HPDE6-E6E7 (cell line): ENCODE measurements around the gene SMCO2.

ENCODE experiments used
- DNase-seq: peaks from one replicate; pipeline ENCODE4 v3.0.0; 2011; ENCODE audit warnings: missing footprints; ENCODE audit errors: extremely low spot score

Gene SMCO2

DNA sequence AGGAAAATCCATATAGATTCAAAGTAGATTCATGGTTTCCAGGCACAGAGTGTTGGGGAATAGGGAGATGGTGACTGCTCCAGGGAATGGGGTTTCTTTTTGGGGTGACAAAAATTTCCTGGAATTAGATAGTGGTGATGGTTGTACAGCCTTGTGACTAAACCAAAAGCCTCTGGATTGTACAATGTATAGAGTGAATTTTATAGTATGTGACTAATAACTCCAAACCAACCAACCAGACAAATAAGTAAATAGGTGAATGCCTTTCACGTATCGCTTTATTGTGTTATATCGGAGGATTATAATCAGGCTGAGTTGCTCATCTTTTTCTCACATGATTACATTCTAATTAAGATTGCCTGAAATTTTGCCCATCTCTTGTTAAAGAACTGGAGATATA lies 52.8 kb downstream of the SMCO2 start:
- DNase-seq = no peak

DNA sequence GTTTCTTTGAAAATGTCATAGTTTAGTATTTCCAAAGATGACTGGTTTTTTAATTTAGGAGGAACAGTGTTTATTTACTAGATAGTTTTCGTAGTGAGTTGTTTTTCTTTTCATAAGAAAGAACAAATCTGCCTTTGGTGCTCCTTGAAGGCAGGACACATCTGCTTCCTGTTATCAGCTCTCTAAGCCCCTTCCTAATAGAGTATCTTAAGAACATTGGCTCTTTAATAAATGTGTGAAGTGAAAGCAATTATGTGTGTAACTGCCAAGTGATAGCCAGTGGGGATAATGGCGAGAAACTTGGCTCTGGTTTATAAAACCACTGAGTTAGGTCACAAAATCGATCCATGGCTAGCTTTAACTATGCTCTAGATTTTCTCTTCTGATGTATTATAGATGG lies 54.0 kb downstream of the SMCO2 start:
- DNase-seq = no peak

DNA sequence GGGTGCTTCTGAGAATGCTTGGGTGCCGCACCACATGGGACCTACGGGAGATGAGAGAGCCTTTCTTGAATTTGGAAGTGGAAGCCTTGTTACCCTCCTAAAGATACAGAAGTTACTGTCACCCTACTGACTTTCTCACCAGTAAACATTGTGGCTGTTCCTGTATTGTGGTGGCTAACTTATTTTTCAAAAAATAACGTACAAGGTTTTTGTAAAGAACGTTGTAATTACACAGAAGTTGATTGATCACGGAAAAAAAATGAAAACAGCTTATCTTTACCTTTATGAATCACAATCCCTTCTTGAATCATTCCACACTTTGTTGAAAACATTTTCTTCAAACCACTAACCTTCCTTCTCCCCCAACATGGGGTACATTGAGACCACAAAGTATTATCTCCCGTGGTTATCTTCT lies 55.5 kb downstream of the SMCO2 start:
- DNase-seq = no peak

DNA sequence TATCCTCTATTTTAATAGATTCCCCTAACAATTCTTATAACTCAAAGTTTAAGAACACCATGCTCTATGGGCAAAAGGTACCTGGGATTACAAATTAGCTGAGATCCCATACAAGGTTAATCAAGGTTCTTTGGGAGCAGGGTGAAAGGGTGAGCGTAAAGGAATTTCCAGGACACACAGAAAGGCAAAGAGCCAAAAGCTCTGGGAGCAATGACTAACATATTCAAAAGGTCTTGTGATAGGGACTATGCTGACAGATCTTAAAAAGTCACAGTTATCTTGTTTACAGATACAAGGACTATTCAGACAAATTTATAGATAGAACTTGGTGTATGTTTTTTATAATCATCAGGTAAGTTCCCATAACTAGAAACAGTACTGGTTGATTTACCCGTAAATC lies 58.0 kb downstream of the SMCO2 start:
- DNase-seq = no peak

DNA sequence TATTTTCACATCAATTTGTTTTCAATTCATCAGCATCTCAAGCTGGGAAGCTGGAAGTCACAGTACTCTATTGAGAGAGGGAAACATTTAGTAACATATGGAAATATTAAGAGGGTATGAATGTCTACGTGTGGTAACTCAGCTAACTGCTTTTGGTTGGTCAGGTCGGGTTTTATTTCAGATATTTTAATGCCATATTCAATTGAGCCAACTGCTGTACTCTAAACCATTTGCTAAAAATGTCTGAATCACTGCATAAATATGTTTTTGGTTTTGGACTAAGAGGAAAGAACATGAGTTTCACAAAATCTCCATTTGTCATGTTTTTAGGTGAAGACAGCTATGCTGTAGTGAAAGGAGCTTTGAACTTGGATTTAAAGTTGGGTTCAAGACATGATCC lies 58.6 kb downstream of the SMCO2 start:
- no peak for DNase-seq

DNA sequence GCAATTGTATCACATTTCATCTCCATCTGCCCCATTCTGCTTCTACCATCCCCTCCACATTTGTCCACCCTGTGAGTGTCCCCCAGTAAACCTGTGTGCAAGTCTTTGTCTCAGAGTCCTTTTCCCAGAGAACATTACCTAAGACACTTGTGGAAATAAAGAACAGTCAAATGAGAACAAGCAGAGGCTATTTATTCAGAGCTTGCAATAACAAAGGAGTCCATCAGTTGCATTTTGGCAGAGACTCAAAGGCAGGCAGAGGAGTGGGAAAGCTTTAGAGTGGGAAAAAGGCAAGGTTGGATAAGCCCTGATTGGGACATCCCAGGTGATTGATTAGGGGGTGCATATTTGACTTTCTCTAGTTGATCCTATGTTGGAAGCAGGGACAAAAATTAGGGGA lies 59.2 kb downstream of the SMCO2 start:
- no peak for DNase-seq

DNA sequence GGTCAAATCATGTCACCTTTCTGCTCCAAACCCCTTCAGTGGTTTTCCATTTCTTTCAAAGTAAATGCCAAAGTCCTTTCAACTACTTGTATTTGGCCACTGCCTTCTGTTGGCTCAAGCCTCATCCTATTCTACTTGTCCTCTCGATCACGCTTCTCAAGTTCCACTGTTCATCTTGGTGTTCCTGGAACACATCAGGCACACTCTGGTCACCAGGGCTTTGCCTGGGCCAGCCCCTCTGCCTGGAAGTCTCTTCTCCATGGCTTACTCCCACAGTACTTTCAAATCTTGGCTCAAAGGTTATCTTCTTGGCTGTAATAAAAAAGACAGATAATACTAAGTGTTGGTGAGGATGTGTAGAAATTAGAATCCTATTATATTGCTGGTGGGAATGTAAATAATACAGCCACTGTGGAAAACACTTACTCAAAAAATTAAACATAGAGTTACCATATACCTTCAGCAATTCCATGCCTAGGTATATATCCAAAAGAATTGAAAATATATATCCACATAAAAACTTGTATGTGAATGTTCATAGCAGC lies 60.2 kb downstream of the SMCO2 start:
- no peak for DNase-seq

DNA sequence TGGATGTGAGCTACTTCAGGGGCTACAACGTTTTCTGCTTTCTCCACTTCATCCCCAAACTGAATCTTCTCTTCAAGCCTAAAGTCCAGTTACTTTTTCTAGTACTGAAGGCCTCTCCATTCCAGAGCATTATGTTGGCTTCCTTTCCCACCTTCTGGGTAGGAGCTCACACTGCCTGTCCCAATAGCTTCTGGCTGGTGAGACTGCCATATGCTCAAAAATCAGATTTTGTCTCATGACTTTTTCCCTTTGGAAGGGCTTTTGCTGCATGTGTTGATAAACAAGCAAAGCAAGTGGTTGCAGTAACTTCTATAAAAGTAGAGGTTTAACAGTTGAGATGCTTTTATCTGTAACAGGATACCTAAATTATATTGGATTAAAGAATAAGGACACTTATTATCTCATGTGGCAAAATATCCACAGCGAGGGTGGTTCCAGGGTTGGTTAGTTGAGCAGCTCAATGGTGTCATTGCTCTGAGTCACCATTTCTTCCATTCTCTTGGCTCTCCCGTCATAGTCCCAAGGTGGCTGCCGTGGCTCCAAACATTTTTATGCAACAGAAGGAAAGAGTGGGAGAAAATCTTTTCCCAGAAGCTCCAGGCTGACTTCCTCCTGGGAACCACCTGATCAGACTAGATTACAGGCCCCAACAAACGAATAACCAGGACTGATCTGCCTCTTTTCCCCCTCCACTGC lies 62.3 kb downstream of the SMCO2 start:
- DNase-seq = no peak

DNA sequence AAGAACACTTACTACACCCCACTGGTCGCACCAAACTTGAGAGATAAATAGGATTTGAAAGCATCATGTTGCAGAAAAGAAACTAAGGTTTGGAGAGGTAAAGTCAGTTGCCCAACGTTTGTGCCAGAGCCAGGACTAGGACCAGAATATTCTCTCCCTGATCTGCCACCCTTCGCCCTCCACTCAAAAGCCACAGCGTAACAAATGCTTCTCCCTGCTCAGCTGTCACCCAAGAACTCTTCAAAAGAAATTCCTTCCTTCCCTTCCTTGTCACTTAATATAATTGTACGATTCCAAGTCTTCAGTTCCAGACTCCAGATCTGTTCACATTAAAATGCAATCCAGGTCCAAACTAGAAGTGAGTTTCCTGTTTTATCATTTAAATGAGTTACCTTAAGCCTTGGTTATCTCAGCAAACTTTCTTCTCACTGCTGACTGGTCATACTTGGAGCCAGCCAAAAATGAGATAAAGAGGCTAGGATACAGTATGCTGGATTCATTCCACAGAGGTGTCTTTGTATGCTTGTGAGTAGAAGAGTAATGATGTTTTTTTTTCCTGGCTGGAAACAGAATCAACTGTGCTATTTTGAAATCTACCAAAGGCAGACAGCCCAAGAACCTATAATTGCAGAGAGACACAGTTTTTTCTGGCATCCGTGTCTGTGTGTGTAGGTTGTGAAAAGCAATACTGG lies 64.6 kb downstream of the SMCO2 start:
- no peak for DNase-seq

DNA sequence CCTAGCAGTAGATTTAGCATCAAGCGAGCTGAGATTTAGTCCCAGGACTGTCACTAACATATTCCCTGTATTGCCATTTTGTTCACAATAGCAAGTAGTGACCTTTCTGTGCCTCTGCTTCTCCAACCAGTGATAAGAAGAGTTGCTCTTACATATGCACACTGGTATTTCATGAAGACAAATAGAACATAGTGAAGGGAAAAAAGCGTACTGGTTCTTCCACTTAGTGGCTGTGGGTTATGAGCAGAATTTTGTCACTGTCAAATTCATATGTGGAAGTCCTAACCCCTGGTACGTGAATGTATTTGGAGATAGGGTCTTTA lies 65.1 kb downstream of the SMCO2 start:
- no peak for DNase-seq

DNA sequence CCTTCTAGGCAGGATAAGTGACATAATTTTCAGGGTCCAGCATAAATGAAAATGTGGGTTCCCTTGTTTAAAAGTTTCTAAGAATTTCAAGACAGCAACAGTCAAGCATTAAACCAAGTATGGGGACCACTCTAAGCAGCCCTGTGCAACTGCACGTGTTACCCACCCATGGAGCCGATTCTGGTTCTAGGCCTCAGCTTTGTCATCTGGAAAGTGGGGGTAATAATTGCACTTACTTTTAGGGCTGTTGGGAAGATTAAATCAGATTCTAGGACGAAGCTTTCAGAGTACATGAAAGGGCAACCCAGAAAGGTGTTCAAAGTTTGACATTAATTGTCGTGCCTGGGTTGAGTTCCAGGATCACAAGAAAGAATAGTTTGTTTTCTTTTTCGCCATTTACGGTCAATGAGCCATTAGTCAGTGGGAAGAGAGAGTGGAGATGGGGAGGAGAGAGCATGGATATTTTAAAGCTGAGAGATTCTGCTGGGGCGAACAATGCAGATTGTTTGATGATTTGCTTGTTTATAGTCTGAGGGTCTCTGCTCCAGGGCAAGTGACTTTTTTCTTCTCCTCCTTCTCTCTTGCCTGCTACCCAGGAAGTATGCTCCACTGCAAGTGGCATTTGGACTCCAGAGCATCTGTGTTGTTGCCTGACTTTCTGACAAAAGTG lies 66.8 kb downstream of the SMCO2 start:
- DNase-seq = no peak

DNA sequence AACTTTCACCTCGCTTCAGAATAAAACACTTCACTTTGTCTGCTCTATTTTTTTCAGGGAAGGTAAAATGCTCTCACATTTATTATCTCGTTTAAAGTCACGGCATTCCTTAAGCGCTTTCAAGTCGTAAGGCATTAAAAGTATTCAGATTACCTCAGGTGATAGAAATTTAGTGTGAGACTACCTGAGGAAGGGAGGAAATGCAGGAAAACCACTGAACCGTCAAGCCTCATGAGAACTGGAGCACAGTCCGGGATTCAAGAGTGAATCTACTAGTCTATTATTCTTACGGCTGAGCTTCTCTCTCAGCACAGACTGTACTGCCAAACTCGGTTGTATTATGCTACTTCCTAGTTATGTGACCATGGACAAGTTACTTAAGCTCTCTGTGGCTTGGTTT lies 69.1 kb downstream of the SMCO2 start:
- no peak for DNase-seq

DNA sequence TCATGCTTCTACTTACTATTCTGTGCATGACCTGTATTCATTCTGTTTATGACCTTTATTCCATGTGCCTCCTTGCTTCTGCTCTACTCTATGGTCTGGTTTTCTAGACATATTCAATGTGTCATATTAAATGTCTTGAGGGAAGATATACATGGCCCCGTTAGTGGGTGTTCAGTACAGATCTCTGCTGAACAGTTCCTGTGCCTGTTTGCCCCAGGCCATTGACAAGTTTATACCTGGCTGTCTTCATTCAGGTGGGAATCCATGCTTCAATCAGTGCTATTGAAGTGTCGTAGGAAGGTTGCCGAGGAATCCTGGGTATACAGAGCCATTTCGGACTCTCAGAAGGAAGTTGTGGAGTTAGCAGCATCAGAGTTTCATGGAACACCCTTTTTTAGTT lies 70.1 kb downstream of the SMCO2 start:
- DNase-seq = no peak

DNA sequence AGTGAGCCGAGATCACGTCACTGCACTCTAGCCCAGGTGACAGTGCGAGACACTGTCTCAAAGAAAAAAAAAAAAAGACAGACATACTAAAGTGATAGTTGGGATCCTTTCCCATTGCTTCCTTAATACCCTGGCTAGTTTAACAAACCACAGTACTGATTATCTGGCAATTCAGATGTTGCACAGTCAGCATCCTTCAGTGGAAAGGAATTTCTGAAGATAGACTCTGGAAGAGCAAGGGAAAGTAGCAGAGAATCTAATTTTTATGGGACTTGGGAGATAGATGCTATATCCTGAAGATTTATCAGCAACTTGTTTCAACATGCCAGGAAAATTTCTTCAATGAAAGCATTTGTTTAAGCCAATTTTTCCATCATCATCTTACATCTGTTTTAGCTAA lies 71.0 kb downstream of the SMCO2 start:
- no peak for DNase-seq

DNA sequence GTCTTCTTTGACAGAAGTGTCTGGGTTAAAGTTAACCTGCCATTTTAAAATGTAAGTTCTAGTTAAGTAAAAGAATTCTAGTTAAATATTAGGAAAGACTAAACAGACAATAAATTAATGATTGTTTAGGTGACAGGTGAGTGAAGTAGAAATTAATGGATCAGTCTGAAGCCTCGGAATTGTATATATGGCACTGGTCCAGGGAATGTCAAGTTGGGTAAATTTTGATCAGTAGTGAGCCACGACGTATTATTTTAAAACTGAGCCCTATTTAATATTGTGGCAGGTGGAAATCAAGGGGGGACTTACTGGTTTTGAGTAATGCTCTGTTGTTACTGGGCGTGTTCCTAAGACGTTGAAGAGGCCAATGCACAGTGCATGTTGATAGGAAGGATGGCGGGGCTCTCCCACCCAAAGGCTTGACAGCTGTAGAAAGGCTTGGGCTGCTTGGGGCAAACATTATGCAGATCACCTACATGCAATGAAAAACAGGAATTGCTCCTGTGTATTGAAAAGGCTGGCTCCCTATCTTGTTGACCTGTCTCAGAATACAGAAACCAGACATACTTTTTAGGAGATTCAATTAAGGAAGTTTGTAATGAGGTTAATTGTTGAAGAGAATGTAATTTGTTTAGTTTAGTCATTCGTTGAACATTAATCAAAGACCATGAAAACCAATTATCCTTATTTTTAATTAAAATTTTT lies 71.6 kb downstream of the SMCO2 start:
- DNase-seq = no peak

DNA sequence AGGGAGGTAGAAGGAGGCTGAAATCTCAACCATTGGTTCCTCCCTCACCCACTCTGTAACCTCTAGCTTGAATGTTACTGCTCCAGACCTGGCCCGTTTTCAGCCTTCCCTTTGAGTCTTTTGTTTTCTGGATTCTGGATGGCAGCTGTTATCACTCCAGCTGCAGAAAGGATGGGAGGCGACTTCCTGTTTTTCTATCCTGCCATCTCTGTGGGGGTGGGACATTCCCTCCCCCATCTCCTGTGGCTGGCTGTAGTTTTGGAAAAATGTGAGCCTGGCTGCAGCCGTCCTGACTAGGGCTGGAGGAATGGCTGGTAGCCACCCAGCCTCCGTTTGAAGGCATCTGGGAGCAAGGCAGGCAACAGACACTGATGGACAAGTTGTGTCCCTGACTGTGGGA lies 74.5 kb downstream of the SMCO2 start:
- no peak for DNase-seq

DNA sequence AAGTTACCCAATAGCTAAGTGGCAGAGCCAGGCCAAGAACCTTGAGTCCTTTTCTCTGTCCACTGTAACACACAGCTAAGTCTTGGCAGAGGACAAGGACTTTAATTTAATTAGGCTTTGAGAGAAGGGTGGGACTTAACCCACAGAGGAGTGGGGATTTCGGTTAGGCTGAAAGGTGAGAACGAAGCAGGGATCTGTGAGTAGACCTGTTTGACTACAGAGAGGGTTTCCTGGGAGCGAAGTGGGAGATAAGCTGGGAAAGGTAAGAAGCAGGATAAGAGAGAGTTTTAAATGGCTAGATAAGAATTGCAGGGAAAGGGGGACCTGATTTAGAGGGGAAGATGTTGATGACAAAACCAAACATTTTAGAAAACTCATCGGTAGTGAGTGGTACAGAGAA lies 75.4 kb downstream of the SMCO2 start:
- no peak for DNase-seq

DNA sequence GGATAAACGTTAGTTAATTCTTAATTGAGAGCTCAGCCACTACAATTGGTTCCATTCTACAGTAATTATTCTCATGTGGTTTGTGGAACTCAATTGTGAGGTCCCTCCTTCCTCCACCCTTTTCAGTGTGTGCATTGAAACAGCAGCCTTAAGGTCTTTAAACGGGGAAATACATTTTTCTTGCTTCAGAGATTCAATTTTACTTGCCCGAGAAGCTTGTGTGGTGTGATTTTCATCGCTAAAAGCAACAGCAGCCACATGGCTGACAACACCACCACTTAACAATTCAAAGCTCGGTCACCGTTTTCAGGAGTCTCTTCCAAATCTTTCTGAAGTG lies 76.7 kb downstream of the SMCO2 start:
- DNase-seq = no peak

DNA sequence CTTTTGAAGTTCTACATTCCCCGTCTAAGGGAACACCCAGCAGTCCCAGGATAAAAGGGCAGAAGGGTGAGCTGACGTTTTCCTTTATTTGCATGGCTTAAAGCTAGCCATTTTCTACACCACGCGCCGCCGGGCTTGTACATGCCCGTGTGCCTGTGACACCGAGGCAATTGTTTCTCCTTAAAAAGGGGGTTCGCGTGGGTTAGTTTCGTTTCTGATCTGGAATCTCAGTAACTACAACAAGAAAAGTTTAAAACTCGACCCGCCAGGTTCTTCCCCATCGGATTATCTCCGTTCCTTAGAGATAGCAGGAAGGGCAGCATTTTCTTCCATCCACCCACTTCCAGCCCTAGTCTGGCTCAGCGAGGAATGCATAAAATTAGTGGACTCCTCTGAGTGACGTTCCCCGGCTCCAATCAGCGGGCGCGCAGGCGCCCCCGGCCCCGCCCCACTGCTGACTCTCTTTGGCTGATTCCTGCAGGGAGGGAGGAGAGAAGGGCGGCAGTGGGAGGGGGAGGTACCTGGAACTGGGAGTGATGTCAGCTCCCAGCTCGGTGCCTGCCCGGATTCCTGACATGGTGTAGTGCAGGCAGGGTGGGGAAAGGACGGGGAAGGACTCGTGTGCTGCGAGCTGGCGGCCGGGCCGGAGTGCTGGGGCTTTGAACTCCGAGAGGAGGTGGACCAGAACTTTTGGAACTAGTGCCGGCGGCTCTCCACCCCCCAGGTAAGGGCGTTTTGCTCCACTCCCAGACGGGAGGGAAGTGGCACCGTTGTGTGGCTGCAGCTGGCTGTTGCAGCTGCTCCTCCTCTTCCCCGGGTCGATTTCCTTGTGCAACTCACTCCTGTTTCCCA lies 77.3 kb downstream of the SMCO2 start, which contains the start of gene PPFIBP1:
TSS of gene PPFIBP1 (plus strand) at position 565 of the 852 bp plus-strand sequence. CDS start 109,191 bp downstream, outside the sequence.
- DNase-seq = peak; percentile 99

DNA sequence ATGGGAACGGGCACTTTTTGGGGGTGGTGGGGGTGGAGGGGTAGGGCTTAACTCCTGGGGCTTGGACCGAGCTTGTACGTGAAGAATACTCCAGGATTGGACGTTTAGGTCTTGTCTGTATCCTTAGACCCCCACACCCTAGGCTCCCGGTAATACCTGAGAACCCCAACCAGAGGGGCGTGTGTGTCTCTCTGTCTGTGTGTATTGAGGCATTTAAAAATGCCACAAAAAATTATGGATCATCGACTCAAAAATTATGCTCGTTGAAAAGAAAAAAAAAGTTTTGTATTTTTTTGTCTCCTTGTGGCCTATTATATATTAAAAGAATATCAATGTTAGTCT lies 77.9 kb downstream of the SMCO2 start:
- no peak for DNase-seq
